HG02981 (cell line): ENCODE results near the gene FOXO3.
"Not testable (repeated sequence)": the region's sequence is repeated elsewhere in the genome, so short reads cannot be mapped to it uniquely, and the experiment has no call there.

ENCODE experiments used
- ATAC-seq: cut with Tn5 transposase; IDR thresholded peaks from one replicate; pipeline ENCODE4 v1.9.1; 2021; ENCODE audit warnings: mild to moderate bottlenecking, moderate library complexity; ENCODE audit not compliant: unreplicated experiment

The FOXO3 gene

GRCh38 chr6:108681721-108682120 lies 121.0 kb downstream of the FOXO3 start:
- not testable (repeated sequence) for ATAC-seq

GRCh38 chr6:108682383-108683119 lies 121.8 kb downstream of the FOXO3 start:
- ATAC-seq: not testable (repeated sequence)

DNA sequence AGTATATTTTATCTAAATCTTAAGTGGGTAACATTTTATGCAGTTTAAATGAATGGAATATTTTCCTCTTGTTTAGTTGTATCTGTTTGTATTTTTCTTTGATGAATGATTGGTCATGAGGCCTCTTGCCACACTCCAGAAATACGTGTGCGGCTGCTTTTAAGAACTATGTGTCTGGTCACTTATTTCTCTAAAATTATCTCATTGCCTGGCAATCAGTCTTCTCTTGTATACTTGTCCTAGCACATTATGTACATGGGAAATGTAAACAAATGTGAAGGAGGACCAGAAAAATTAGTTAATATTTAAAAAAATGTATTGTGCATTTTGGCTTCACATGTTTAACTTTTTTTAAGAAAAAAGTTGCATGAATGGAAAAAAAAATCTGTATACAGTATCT lies 123.3 kb downstream of the FOXO3 start:
- ATAC-seq: not testable (repeated sequence)

GRCh38 chr6:108684771-108685329 lies 124.1 kb downstream of the FOXO3 start:
- ATAC-seq: no peak

DNA sequence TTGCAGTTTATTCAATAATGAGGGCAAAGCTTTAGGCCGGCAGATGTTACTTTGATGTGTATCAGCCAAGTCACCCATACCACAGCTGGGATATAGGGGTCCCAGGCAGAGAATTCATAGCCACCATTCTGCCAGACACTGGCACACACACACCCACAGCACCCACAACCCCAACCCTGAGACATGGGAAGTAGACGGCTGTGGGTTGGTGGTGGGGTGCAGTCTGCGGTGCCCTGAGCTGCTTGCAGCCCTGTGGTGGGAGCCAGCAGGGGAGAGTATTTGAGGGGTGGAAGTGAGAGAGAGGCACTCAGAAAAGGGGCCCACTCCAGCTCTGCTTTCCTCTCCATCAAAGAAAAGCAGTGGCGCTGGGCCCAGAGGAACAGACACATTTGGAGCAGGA lies 125.3 kb downstream of the FOXO3 start:
- no peak for ATAC-seq

DNA sequence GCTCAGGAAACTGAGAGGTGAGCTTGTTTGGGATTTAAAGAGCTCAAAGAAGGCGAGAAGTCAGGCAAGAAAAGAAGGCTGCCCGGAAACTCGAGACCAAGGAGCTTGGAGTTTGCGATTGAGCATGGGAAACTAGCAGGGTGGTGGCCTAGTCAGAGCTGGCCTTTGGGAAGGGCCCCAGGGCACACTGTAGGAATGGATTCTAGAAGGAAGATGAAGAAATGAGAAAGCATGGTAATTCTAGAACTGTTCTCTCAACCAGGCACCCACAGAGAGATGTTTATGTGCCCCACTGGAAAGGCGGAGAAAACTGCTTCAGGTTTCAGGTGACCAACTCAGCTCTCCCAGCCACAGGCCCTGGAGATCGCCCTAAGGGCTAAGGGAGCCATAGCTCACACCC lies 126.2 kb downstream of the FOXO3 start:
- no peak for ATAC-seq

- no peak for ATAC-seq
Observed at GRCh38 chr6:108687921-108688320, 127.2 kb downstream of the FOXO3 start.

DNA sequence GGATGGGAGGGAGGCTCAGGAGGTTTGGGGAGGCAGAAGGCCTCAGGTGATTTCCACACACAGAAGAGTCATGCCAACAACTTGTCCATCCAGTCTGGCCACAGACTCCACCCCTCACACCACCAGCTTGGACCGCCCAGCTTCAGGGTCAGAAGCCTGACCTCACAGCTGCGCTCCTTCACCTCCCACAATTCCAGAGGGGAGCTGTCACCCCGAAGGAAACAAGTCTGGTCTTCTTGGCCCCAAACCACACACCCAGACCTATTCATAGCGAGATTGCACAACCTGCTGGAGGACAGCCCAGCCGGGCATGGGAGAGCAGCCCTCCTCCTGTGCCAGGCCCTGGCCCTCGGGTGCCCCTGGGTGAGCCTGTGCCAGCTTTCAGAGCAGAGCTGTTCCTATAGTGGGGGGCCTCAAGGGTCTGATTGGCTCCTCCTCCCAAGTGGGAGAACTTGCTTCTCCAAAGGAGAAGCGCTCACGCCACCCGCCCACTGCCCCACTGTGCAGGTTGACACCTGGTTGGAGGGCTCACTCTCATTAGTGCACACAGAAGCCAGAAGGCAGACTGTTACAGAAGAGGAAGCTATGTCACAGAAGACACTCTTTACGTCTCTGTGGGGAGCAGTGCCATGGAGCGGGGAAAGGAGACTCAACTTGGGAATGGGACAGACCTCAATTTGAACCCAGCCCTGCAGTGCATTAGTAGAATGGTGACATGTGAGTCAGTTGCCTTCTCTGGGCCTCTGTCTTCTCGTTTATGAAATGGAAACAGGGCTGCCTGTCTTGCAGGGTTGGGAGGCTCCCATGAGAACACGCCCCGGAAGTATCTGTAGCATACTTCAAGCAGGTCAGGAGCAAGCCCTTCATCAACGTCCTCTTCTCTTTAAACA lies 128.8 kb downstream of the FOXO3 start:
- no peak for ATAC-seq

DNA sequence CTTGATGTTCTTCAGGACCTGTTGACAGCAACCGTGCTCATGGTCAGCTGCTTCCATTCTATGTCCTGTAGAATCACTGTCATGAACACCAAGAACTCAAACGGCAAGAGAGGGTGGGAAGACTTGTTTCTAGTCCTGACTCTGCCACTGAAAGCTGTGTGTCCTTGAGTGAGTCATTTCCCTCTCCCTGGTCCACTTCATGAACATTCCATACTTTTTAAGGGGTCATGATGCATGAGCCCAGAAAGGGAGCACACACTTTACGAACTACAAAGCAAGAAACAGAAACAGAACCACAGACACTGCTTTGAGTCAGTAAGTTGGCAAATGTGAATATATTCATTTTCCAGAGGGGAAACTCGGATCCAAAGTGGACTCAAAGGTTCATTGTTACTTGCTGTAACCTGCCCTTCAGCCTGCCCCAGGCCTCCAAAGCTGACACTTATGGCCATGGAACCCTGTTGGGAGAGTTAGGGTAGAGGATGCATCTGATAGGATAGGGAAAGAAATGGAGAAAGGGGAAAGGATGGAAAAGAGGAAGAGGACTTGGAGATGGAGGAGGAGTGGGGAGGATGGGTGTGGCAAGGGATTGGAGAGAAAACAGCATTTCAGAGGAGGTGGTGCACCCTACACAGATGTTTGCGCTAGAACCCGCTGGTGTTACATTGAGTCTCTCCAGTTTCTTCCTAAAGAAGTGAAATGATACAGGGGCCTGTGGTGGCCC lies 129.8 kb downstream of the FOXO3 start:
- ATAC-seq: no peak

DNA sequence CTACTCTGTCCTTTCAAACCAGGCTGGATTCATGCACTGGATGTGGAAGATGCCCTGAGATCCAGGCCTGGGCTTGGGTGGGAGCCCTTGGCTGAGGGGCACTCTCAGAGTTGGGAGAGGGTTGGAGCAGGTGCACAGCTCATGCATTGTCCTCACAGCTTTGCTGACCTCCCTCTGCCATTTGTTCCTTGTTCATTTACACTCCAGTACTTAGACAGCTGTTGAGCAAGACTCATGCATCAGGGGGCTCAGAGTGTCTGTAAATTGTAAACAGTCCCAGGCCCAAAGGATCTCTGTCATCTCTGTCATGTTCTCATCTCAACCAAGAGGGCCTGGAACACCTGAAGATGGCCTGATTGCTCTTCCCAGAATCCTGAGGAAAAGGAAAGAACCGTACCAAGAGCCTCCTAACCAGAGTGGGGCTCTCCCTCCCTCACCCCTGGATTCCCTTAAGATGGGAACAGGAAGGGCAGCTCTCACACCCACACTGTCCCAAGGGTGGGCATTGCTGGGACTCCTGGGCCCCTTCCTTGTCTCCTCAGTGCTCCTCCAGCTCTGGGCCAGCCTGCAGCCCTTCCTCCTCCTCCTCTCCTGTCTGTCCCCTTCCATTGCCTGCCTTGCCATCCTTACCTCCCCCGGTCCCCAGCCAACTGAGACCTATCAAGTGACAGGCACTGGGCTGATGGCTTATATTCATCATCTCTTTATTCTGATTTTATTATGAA lies 132.9 kb downstream of the FOXO3 start:
- no peak for ATAC-seq

DNA sequence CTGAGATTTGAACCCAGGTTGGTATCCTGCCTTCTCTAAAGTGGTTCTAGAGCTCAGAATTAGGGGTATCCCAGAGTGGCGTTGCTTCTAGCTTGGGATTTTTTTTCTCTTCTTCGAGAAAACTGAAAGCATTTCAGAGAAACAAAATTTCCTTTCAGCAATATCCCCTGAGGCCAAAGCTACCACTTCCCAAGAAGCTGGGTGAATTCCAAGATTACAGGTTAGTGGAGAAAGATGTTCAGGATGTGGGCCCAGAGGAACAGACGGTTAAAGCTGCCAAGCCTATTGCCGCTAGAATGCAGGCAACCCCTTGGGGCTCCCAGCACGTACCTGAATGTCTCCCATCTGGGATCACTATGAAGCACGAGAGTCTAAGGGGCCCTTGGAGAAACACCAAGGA lies 134.1 kb downstream of the FOXO3 start:
- ATAC-seq: no peak

DNA sequence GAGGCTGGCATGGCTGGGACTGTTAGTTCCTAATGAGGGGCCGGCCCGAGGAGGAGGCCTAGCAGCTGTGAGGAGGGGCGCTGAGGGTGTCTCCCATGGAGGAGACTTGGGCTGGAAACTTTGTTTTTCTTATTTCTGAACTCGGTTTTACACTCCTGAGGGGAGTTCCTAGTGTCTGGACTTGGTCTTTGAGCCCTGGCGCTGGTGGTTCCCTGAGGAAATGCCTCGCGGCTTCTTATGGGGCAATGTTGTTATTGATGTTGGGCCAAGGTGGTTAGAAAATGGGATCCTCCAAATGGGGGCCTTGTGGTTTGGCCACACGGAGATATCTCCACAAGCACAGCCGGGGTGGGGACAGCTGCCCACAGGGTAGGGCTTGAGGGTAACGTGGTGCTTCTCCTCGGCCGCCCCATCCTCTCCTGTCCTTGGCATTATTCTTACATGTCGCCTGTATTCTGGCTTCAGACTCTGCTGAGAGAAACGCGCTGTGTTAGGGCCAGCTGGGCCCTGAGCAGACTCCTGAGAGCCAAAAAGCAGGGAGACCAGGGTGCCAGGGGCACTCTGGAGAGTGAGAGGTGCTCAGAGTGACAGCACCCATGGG lies 136.9 kb downstream of the FOXO3 start:
- ATAC-seq: no peak

- ATAC-seq: no peak
Observed at GRCh38 chr6:108698593-108699289, 138.0 kb downstream of the FOXO3 start.

DNA sequence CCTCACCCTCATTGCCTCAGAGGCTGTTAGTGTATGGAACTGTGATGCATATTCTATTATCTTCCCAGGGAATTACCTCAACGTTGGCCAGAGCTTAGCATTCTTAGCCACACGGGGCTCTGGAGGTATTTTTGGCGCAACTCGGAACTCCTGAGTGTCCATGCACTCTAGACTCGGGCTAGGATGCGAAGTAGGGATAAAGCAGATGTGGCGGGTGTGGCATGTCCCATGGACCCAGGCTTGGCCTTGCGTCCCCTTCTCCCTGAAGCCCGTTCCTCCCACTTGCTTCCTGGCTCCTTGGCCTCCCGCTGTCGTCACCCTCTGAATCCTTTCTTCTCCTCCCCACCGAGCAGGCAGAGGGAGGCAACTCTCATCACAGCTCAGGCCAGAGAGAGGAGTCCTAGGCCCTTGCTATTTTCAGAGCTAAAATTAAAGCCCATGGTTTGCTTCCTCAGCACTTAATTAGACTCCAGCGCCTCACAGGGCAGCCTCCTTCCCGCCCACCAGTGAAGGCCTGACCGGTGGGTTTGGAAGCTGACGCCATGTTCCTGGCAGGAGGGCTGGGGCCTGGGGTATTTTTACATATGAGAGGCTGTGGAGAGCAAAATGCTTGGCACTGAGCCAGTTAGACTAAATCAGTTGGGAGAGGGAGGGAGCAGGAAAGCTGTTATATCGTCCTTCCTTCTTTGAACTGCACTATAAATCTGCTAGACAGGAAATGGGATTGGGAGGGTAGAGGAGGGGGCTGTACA lies 138.7 kb downstream of the FOXO3 start:
- ATAC-seq: no peak

DNA sequence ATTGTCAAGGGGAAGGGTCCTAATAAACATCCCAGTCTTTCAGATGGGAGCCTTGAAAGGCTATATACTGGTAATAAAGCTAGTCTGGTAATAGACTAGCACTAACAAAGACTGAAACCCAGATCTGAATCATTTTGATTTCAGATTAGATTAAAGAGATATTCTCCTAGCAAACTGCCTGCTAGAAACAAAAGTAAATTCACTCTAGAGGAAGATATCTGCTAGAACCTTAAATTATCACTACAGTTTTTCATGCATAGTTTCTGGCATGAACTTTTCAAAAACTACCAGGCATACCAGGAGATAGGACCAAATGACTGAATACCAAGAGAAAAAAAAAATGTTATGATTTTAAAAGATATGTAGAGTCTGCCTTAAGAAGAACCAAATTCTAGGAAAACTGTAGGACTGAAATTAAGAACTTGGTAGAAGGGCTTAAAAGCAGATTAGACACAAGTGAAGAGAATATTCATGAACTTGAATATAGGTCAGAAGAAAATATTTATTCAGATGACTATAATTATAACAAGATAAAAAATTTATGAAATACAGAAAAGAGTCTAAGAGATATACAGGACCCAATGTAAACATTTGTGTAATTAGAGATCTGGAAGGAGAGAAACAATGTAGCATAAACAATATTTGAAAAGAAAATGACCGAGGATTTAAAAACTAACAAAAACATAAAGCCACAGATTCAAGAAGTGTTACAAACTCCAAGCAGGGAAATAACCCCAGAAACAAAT lies 141.6 kb downstream of the FOXO3 start:
- no peak for ATAC-seq

GRCh38 chr6:108706649-108707048 lies 145.9 kb downstream of the FOXO3 start:
- no peak for ATAC-seq

GRCh38 chr6:108707328-108707976 lies 146.7 kb downstream of the FOXO3 start:
- ATAC-seq: no peak

GRCh38 chr6:108710030-108710429 lies 149.3 kb downstream of the FOXO3 start:
- ATAC-seq: no peak
